ENCODE data around the gene ABCC1.

DNA sequence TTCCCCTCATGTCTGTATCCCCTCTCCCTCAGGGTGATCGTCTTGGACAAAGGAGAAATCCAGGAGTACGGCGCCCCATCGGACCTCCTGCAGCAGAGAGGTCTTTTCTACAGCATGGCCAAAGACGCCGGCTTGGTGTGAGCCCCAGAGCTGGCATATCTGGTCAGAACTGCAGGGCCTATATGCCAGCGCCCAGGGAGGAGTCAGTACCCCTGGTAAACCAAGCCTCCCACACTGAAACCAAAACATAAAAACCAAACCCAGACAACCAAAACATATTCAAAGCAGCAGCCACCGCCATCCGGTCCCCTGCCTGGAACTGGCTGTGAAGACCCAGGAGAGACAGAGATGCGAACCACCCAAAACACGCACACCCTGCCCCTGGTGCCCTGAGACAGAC, 191.7 kb downstream of the ABCC1 start:
- TF ChIP-seq CTCF (IDR thresholded peaks at IDR 0.05) (no peak), POLR2A (IDR thresholded peaks at IDR 0.05) (no peak)
